Epidermal melanocyte (primary cell): ENCODE measurements around the gene WDR70.
"Not testable (repeated sequence)": the region's sequence is repeated elsewhere in the genome, so short reads cannot be mapped to it uniquely, and the experiment has no call there.

Experiments
- DNase-seq: peaks from one replicate; pipeline ENCODE4 v3.0.0; 2011; ENCODE audit warnings: low spot score; ENCODE audit not compliant: insufficient read length

The WDR70 gene

GRCh38 chr5:37679326-37679725 lies 300.2 kb downstream of the WDR70 start:
- DNase-seq = not testable (repeated sequence)

GRCh38 chr5:37679903-37680302 lies 300.8 kb downstream of the WDR70 start:
- not testable (repeated sequence) for DNase-seq

DNA sequence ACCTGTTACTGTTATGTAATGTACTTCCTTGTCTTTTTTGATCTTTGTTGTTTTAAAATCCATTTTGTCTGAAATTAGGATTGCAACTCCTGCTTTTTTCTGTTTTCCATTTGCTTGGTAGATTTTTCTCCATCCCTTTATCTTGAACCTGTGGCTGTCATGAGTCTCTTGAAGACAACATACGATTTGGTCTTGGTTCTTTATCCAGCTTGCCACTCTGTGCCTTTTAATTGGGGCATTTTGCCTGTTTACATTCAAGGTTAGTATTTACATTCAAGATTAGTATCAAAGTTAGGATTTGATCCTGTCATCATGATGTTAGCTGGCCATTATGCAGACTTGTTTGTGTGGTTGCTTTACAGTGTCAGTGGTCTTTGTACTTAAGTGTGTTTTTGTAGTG lies 304.0 kb downstream of the WDR70 start:
- DNase-seq = no peak

GRCh38 chr5:37685211-37685610 lies 306.1 kb downstream of the WDR70 start:
- DNase-seq = no peak

DNA sequence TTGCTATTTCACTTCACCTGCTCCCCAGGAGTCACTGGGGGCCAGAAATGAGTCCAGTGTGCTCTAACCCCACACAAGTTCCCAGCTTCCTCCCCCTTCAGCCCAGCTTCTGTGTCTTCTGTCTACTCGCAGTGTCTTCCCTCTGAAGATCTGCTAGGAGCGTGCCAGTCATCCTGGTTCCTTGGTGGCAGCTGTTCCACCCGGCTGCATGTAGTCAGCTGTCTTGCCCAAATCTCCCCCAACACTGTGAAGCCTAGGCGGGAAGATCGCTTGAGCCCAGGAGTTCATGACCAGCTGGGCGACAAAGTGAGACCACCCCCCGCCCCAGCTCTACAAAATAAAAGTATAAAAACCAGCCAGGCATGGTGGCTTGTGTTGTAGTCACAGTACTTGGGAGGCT lies 306.7 kb downstream of the WDR70 start:
- DNase-seq = no peak

- not testable (repeated sequence) for DNase-seq
Observed at GRCh38 chr5:37688925-37689324, 309.8 kb downstream of the WDR70 start.

- DNase-seq = not testable (repeated sequence)
Observed at GRCh38 chr5:37694333-37694732, 315.2 kb downstream of the WDR70 start.

DNA sequence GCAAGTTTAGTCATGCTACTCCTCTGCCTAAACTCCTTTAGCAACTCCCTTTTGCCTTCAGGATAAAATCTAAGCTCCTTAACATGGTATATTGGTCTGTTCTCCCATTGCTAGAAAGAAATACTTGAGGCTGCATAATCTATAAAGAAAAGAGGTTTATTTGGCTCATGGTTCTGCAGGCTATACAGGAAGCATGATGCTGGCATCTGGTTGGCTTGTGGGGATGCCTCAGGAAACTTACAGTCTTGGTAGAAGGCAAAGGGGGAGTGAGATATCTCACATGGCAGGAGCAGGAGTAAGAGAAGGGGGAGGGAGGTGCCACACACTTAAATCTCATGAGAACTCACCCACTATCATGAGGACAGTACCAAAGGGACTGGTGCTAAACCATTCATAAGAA lies 315.7 kb downstream of the WDR70 start:
- DNase-seq = no peak

GRCh38 chr5:37695647-37696046 lies 316.5 kb downstream of the WDR70 start:
- no peak for DNase-seq

- no peak for DNase-seq
Observed at GRCh38 chr5:37696190-37697021, 317.3 kb downstream of the WDR70 start.

- no peak for DNase-seq
Observed at GRCh38 chr5:37701868-37702267, 322.8 kb downstream of the WDR70 start.

DNA sequence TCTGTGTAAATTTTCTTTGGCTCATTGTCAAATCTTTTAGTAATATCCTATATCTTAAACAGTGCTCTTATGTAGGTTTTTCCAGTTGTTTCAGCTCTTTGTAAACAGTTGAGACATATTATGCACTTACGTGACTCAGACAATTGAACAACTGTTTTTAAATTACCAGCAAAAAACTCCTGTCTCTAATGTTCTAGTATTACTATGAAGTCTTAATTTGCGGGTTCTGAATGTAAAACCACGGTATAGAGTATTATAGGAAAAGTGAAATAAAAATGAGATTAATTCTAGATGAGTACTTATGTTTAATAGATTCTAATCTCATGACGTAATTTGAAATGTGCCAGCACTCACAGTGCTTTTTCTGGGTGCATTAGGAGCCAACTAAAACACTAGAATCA lies 324.7 kb downstream of the WDR70 start:
- no peak for DNase-seq

DNA sequence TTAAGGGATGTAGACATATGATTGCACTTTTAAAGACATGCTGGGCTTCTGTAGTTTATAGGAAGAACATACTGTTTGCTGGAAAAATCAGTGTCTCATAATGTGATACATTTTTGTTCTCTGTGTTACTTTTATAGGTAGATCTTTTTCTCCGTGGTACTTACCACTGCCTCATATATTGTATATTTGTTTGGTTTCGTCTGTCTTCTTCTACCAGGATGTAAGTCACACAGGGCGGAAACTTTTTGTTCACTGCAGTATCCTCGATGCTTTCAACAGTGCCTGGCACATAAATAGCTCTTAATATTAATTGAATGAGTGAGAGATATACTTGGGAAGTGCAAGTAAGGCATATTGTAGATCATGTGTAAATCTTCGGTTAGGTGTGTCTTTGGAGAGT lies 325.3 kb downstream of the WDR70 start:
- no peak for DNase-seq

DNA sequence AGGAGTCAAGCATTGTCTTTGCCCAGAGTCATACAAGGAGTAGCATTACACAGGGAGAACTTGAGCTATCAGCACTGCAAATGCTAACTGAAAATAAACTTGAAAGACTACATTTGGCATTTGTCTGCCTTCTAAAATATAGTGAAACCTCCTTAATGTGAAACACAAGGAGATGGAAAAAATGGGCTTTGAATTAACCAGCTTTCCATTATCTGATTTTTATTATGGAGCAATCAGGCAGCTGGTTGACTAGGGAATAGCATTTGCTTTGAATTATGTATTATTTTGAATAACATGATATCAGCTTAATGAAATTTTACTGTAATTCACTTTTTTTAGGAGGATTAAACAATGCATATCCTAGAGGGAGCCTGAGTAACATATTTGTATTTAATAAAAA lies 329.9 kb downstream of the WDR70 start:
- DNase-seq = no peak

DNA sequence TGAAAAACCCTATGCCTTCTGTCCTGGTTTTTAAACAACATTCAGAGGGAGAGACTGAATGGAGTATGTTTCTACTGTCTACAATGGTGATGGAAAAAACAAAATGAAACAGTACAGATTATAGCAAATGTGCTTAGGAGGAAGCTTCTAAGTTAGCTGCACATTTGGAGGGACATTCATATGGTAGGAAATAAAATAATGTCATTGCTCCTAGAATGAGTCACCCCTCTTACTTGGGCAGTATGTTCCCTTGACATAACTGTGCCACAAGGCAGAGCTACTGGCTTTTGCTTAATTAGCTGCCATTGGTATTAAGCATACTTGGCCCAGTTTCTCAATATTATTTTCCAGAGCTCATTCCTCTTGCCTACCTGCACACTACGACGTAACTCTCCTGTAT lies 331.8 kb downstream of the WDR70 start:
- no peak for DNase-seq

GRCh38 chr5:37712750-37713149 lies 333.6 kb downstream of the WDR70 start:
- no peak for DNase-seq

GRCh38 chr5:37714756-37715155 lies 335.6 kb downstream of the WDR70 start:
- no peak for DNase-seq

DNA sequence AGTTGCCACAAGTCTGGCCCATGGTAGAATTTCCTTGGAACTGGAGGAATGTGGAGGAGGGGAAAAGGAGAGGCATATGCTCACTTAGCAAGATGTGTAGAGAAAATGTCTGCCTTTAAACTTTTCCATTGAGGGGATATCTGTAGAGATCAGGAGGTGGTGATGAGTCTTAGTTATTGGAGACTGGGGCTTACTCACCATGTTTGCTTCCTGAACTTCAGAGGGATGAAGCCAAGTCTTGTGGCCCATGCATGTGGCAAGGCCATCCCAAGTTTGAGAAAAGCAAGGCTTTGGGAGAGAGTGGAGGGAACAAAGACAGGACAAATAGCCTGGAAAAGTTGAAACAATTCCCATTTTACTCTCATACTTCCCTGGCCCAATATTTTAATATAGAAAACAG lies 336.2 kb downstream of the WDR70 start:
- no peak for DNase-seq

- no peak for DNase-seq
Observed at GRCh38 chr5:37715992-37716391, 336.9 kb downstream of the WDR70 start.

- no peak for DNase-seq
Observed at GRCh38 chr5:37716405-37716804, 337.3 kb downstream of the WDR70 start.

DNA sequence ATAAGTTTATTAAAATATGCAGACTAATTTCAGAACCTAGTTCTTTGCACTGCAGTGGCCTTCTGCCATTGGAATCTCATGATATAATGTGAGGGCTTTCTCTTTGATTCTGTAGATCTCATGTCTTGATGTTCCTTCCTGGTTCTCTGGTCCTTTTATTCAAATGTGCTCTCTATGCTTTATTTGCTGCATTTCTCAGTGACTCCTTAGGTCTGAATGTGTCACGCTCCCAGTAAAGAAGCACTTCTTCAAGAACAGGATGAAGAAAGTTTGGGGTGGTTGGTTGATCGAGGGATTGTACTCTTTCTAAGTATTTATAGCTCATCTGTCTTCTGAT lies 338.1 kb downstream of the WDR70 start:
- DNase-seq = no peak

DNA sequence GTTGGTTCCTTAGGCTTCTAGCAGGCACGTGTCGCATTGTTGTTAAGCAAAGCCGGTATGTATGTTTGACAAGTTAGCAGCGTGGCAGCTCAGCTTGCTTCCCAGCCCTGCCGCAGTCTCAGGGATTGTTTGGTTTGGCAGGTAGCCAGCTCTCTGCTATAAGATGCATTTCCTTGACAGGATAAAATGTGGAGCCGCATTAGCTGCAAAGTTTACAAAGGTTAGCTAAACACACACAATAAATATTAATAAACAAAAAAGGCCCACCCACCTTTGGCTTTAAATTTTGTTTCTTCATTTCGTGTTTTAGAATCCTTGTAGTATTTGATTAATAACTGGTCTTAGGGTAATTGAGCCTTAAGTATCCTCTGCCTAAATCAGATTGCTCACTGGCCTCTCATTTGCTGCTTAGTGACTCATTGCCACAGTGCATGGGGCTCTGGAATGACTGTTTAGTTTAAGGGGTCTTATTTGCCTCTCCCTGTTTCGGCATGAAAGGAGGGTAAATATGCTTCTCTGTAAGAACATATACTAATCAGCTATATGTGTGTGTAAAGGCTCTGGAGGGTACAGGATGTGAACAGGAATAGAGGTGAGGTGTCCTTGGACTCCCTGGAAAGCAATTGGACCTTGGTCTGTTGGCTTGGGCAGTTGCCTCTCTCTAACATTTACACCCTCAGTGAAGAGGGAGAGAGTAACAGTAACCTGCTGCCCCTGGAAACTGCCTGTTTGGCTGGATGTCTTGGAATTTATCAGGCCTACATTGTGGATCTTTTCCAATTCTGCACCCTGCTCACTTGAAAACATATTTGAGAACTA lies 338.7 kb downstream of the WDR70 start:
- DNase-seq = no peak

GRCh38 chr5:37720550-37720952 lies 341.4 kb downstream of the WDR70 start:
- no peak for DNase-seq
